GM12878 (cell line): ENCODE results near the gene SOWAHD. TPM values are rescaled to one million over a fixed set of nuclear protein-coding genes. Genes with fewer than 3 reads are reported as not detected.

Source experiments
- ATF3 ChIP-seq: IDR thresholded peaks from 2 replicates; pipeline ENCODE4 v1.6.1; 2011; ENCODE audit warnings: low read depth, mild to moderate bottlenecking, low read length, moderate library complexity, borderline replicate concordance; ENCODE audit errors: extremely low read depth
- BHLHE40 ChIP-seq, 2 experiments: fragments of 450-650 bp in 1 of 2; IDR thresholded peaks; 2 replicates each; pipeline ENCODE4 v1.6.1; 2011 to 2017; ENCODE audit warnings: low read depth in 2 of 2, borderline replicate concordance in 1 of 2, improper control_type of control experiment in 1 of 2, low read length in 1 of 2, mild to moderate bottlenecking in 1 of 2
- CHD1 ChIP-seq: IDR thresholded peaks from 2 replicates; pipeline ENCODE4 v1.6.1; 2012; ENCODE audit warnings: low read depth, low read length, improper control_type of control experiment
- CHD4 ChIP-seq: fragments of 200-600 bp; sonication (generic); IDR thresholded peaks from 2 replicates; pipeline ENCODE4 v1.6.1; 2016; ENCODE audit warnings: mild to moderate bottlenecking
- DPF2 ChIP-seq: fragments of 450-650 bp; IDR thresholded peaks from 2 replicates; pipeline ENCODE4 v1.6.1; 2017; ENCODE audit warnings: mild to moderate bottlenecking
- FOS ChIP-seq: IDR thresholded peaks from 3 replicates; pipeline ENCODE4 v1.6.1; 2011; ENCODE audit warnings: borderline replicate concordance; ENCODE audit not compliant: insufficient read length; ENCODE audit errors: extremely low read depth
- GABPA ChIP-seq: IDR thresholded peaks from 2 replicates; pipeline ENCODE4 v1.6.1; 2014; ENCODE audit warnings: antibody characterized with exemption, low read depth, mild to moderate bottlenecking, inconsistent platforms
- HDGF ChIP-seq: fragments of 450-650 bp; IDR thresholded peaks from 2 replicates; pipeline ENCODE4 v1.6.1; 2016; ENCODE audit warnings: antibody characterized with exemption
- HSF1 ChIP-seq: fragments of 150-350 bp; IDR thresholded peaks from 2 replicates; pipeline ENCODE4 v1.6.1; 2014; ENCODE audit warnings: mild to moderate bottlenecking, low read depth, low read length
- IKZF1 ChIP-seq: fragments of 450-650 bp; conservative IDR thresholded peaks from 2 replicates; pipeline ENCODE4 v1.6.1; 2017; ENCODE audit warnings: antibody characterized with exemption, mild to moderate bottlenecking
- IRF3 ChIP-seq: fragments of 450-650 bp; IDR thresholded peaks from 2 replicates; pipeline ENCODE4 v1.6.1; 2014; ENCODE audit warnings: mild to moderate bottlenecking
- JUND ChIP-seq: IDR thresholded peaks from 2 replicates; pipeline ENCODE4 v1.6.1; 2012; ENCODE audit warnings: low read depth, mild to moderate bottlenecking, low read length, improper control_type of control experiment, moderate library complexity
- MTA3 ChIP-seq: IDR thresholded peaks from 2 replicates; pipeline ENCODE4 v1.6.1; 2012; ENCODE audit warnings: low read length, inconsistent platforms, borderline replicate concordance
- MYB ChIP-seq: fragments of 150-350 bp; IDR thresholded peaks from 2 replicates; pipeline ENCODE4 v1.6.1; 2014; ENCODE audit warnings: mild to moderate bottlenecking, low read depth, low read length, borderline replicate concordance
- NFIC ChIP-seq: IDR thresholded peaks from 2 replicates; pipeline ENCODE4 v1.6.1; 2012; ENCODE audit warnings: low read depth, mild to moderate bottlenecking, inconsistent platforms, low read length, moderate library complexity
- NFXL1 ChIP-seq: fragments of 450-650 bp; IDR thresholded peaks from 2 replicates; pipeline ENCODE4 v1.6.1; 2017; ENCODE audit warnings: antibody characterized with exemption, mild to moderate bottlenecking, borderline replicate concordance
- NR2F1 ChIP-seq: fragments of 450-650 bp; conservative IDR thresholded peaks from 2 replicates; pipeline ENCODE4 v1.6.1; 2017; ENCODE audit warnings: mild to moderate bottlenecking
- NRF1 ChIP-seq: conservative IDR thresholded peaks from 2 replicates; pipeline ENCODE4 v1.6.1; 2011; ENCODE audit warnings: mild to moderate bottlenecking, low read depth, low read length, improper control_type of control experiment
- PAX8 ChIP-seq: fragments of 450-650 bp; IDR thresholded peaks from 2 replicates; pipeline ENCODE4 v1.6.1; 2017; ENCODE audit warnings: mild to moderate bottlenecking, moderate library complexity
- PBX3 ChIP-seq: IDR thresholded peaks from 2 replicates; pipeline ENCODE4 v1.6.1; 2011; ENCODE audit warnings: mild to moderate bottlenecking, low read depth, low read length, moderate library complexity; ENCODE audit not compliant: insufficient replicate concordance
- PML ChIP-seq: IDR thresholded peaks from 2 replicates; pipeline ENCODE4 v1.6.1; 2012; ENCODE audit warnings: low read length, inconsistent platforms
- POU2F2 ChIP-seq: IDR thresholded peaks from 3 replicates; pipeline ENCODE4 v1.6.1; 2011; ENCODE audit warnings: low read depth, mild to moderate bottlenecking, low read length, borderline replicate concordance
- RAD21 ChIP-seq: IDR thresholded peaks from 2 replicates; pipeline ENCODE4 v1.6.1; 2011; ENCODE audit warnings: mild to moderate bottlenecking, low read depth, low read length, moderate library complexity; ENCODE audit not compliant: insufficient read depth
- SIN3A ChIP-seq: IDR thresholded peaks from 2 replicates; pipeline ENCODE4 v1.6.1; 2012; ENCODE audit warnings: low read depth, low read length, improper control_type of control experiment
- SP1 ChIP-seq: IDR thresholded peaks from one replicate; pipeline ENCODE4 v1.6.1; 2011; ENCODE audit warnings: low read depth, low read length
- STAT1 ChIP-seq: fragments of 450-650 bp; conservative IDR thresholded peaks from 2 replicates; pipeline ENCODE4 v1.6.1; 2014; ENCODE audit warnings: antibody characterized with exemption, mild to moderate bottlenecking
- STAT3 ChIP-seq: IDR thresholded peaks from 2 replicates; pipeline ENCODE4 v1.6.1; 2011; ENCODE audit warnings: low read depth, low read length, improper control_type of control experiment
- YY1 ChIP-seq: IDR thresholded peaks from 2 replicates; pipeline ENCODE4 v1.6.1; 2011; ENCODE audit warnings: low read depth, mild to moderate bottlenecking, low read length
- polyA plus RNA-seq, 11 experiments: library from polyadenylated mRNA; depleted of rRNA in 4 of 11; unstranded in 6 of 11; stranded (reverse) in 5 of 11; fragments of >200 nt; fragmentation: Nextera tagmentation in 4 of 11; fragmentation: Illumina TruSeq in 1 of 11; extraction: Ambion mirVana in 4 of 11; extraction: Trizol in 1 of 11; gene quantifications; 1 replicate in 1 of 11; 2 replicates in 10 of 11; pipeline versions ENCODE4 v1.2.1 to v1.2.3, GENCODE V29; 2011 to 2016; ENCODE audit warnings: inconsistent platforms in 2 of 11, missing spikeins in 2 of 11, low read depth in 1 of 11
- total RNA-seq, 4 experiments: library from RNA; depleted of rRNA in 3 of 4; stranded (reverse); fragments of >200 nt in 3 of 4; fragmentation: Illumina TruSeq in 1 of 4; extraction: Trizol in 1 of 4; gene quantifications; 2 replicates each; pipeline versions ENCODE4 v1.2.1 to v1.2.3, GENCODE V29; 2013 to 2021

The SOWAHD gene
- total and polyA plus RNA-seq, 10 of the 15 experiments (the other 5 are each of a cell fraction or from before 2014, with no cell fraction given), result 0.27 to 7.4 (median 2.6) TPM

GRCh38 chrX:119760026-119760877, 1.9 kb downstream of the SOWAHD start (continued):
- TF ChIP-seq IRF3 (no peak), SP1 (no peak), GABPA (no peak), BHLHE40 (IDR thresholded peaks at IDR 0.05; ENCODE audit: borderline replicate concordance in 1 of 2, low read depth in 2 of 2, low read length in 1 of 2) (no peak), YY1 (peak; percentile 48; the same call in 1 of the 2 replicates), CHD4 (no peak), ATF3 (no peak), SIN3A (no peak), PAX8 (no peak), HSF1 (no peak), MYB (no peak), MTA3 (no peak), PBX3 (no peak), NRF1 (no peak), CHD1 (no peak), RAD21 (no peak), NFIC (peak; percentile 53), FOS (no peak), DPF2 (no peak), NR2F1 (peak; percentile 54; the same call in 1 of the 2 replicates), HDGF (no peak), PML (no peak), NFXL1 (no peak), STAT1 (no peak), POU2F2 (peak; percentile 23; the same call in 1 of the 3 replicates), JUND (no peak), IKZF1 (no peak; the same call in 1 of the 2 replicates), STAT3 (no peak)
